ENCODE measurements around the gene PTGES3. TPM values are rescaled to one million over a fixed set of nuclear protein-coding genes. Genes with fewer than 3 reads are reported as not detected.

PTGES3 gene
- total RNA-seq, 1 experiment from 2014 or later: 404 TPM

GRCh38 chr12:56714431-56714929 is 26.4 kb upstream of the PTGES3 start:
- Histone ChIP-seq H4K20me1 (ENCODE audit: insufficient read depth) (peaks cover 40% of the 10 kb centered on the region; the same call in 1 of the 2 replicates), H3K27me3 (ENCODE audit: insufficient read depth, low read length) (no peaks in the 10 kb centered on the region), H3K79me2 (ENCODE audit: insufficient read depth, low read length) (peaks cover 60% of the 10 kb centered on the region), H3K4me1 (ENCODE audit: control insufficient read depth in 1 of 2, insufficient read depth in 2 of 2, low read length in 2 of 2) (no peaks in the 10 kb centered on the region), H2AFZ (ENCODE audit: low read depth, low read length, poor library complexity, severe bottlenecking) (no peak overlapping the region), H3K9me3 (ENCODE audit: control insufficient read depth in 1 of 2, insufficient read depth in 1 of 2, low read depth in 1 of 2, low read length in 2 of 2) (no peaks in the 10 kb centered on the region), H3K36me3 (ENCODE audit: control insufficient read depth in 1 of 2, insufficient read depth in 2 of 2, low read length in 2 of 2) (peaks cover 49 to 56% of the 10 kb centered on the region in 2 experiments), H3K9me2 (ENCODE audit: insufficient read depth) (no peaks in the 10 kb centered on the region), H3K9ac (ENCODE audit: low read length) (no peak overlapping the region), H3K27ac (ENCODE audit: low read depth, low read length) (no peak overlapping the region), H3K4me2 (ENCODE audit: low read length) (no peak overlapping the region), H3K4me3 (replicated peaks in 1 of 2; ENCODE audit: low read depth in 1 of 2, low read length in 2 of 2) (no peak overlapping the region)
- DNase-seq (ENCODE audit: low read depth, low spot score): no peak
- BruUV-seq (replicated peaks): no TSS peak
- RAD21 ChIA-PET (ENCODE audit: low non-redundant PET in 1 of 2, low total read pairs in 2 of 2, uncharacterized antibody in 2 of 2, unreplicated experiment in 2 of 2): no interaction called here
- intact Hi-C loops (cut with micrococcal nuclease): no loop called here
- no peak for ATAC-seq
- POLR2A ChIA-PET: no interaction called here
- no peak for TF ChIP-seq EGR1 (IDR thresholded peaks at IDR 0.05; ENCODE audit: low read depth)
- TF ChIP-seq JUND (IDR thresholded peaks at IDR 0.05): no peak
- TF ChIP-seq SP1 (IDR thresholded peaks at IDR 0.05; ENCODE audit: low read depth): no peak
- TF ChIP-seq MAX (IDR thresholded peaks at IDR 0.05): no peak
- TF ChIP-seq, protein P1, sequence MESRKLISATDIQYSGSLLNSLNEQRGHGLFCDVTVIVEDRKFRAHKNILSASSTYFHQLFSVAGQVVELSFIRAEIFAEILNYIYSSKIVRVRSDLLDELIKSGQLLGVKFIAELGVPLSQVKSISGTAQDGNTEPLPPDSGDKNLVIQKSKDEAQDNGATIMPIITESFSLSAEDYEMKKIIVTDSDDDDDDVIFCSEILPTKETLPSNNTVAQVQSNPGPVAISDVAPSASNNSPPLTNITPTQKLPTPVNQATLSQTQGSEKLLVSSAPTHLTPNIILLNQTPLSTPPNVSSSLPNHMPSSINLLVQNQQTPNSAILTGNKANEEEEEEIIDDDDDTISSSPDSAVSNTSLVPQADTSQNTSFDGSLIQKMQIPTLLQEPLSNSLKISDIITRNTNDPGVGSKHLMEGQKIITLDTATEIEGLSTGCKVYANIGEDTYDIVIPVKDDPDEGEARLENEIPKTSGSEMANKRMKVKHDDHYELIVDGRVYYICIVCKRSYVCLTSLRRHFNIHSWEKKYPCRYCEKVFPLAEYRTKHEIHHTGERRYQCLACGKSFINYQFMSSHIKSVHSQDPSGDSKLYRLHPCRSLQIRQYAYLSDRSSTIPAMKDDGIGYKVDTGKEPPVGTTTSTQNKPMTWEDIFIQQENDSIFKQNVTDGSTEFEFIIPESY (IDR thresholded peaks at IDR 0.05; ENCODE audit: extremely low read depth, insufficient replicate concordance, low read length): no peak
- no peak for TF ChIP-seq ELF1 (IDR thresholded peaks at IDR 0.05; ENCODE audit: borderline replicate concordance, low read depth)
- no peak for TF ChIP-seq TCF7L2 (IDR thresholded peaks at IDR 0.05; ENCODE audit: borderline replicate concordance, extremely low read depth, insufficient read depth, insufficient read length)
- TF ChIP-seq ATF3 (IDR thresholded peaks at IDR 0.05): no peak
- TF ChIP-seq SIN3A (IDR thresholded peaks at IDR 0.05; ENCODE audit: low read depth): no peak
- TF ChIP-seq ZFX (IDR thresholded peaks at IDR 0.05): no peak
- TF ChIP-seq, protein P2, sequence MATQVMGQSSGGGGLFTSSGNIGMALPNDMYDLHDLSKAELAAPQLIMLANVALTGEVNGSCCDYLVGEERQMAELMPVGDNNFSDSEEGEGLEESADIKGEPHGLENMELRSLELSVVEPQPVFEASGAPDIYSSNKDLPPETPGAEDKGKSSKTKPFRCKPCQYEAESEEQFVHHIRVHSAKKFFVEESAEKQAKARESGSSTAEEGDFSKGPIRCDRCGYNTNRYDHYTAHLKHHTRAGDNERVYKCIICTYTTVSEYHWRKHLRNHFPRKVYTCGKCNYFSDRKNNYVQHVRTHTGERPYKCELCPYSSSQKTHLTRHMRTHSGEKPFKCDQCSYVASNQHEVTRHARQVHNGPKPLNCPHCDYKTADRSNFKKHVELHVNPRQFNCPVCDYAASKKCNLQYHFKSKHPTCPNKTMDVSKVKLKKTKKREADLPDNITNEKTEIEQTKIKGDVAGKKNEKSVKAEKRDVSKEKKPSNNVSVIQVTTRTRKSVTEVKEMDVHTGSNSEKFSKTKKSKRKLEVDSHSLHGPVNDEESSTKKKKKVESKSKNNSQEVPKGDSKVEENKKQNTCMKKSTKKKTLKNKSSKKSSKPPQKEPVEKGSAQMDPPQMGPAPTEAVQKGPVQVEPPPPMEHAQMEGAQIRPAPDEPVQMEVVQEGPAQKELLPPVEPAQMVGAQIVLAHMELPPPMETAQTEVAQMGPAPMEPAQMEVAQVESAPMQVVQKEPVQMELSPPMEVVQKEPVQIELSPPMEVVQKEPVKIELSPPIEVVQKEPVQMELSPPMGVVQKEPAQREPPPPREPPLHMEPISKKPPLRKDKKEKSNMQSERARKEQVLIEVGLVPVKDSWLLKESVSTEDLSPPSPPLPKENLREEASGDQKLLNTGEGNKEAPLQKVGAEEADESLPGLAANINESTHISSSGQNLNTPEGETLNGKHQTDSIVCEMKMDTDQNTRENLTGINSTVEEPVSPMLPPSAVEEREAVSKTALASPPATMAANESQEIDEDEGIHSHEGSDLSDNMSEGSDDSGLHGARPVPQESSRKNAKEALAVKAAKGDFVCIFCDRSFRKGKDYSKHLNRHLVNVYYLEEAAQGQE (IDR thresholded peaks at IDR 0.05; ENCODE audit: low read depth): no peak
- TF ChIP-seq YY1 (IDR thresholded peaks at IDR 0.05; ENCODE audit: extremely low read depth, insufficient replicate concordance, low read depth, low read length): no peak
- TF ChIP-seq CEBPB (IDR thresholded peaks at IDR 0.05; ENCODE audit: low read depth): no peak
- no peak for TF ChIP-seq FOSL1 (IDR thresholded peaks at IDR 0.05; ENCODE audit: low read depth)
- TF ChIP-seq EZH2phosphoT487 (IDR thresholded peaks at IDR 0.05; ENCODE audit: borderline replicate concordance): no peak
- no peak for TF ChIP-seq POLR2AphosphoS5 (IDR thresholded peaks at IDR 0.05; ENCODE audit: low read depth, low read length)
- TF ChIP-seq POLR2A (IDR thresholded peaks at IDR 0.05; ENCODE audit: borderline replicate concordance, extremely low read depth, insufficient read depth, insufficient read length): no peak
- no peak for TF ChIP-seq EZH2 (IDR thresholded peaks at IDR 0.05)
- no peak for TF ChIP-seq RAD21 (IDR thresholded peaks at IDR 0.05; ENCODE audit: low read depth)
- TF ChIP-seq CBX3 (IDR thresholded peaks at IDR 0.05; ENCODE audit: low read depth): no peak
- CTCF ChIA-PET: no interaction called here
